ENCODE measurements around the gene GALNT18.

DNA sequence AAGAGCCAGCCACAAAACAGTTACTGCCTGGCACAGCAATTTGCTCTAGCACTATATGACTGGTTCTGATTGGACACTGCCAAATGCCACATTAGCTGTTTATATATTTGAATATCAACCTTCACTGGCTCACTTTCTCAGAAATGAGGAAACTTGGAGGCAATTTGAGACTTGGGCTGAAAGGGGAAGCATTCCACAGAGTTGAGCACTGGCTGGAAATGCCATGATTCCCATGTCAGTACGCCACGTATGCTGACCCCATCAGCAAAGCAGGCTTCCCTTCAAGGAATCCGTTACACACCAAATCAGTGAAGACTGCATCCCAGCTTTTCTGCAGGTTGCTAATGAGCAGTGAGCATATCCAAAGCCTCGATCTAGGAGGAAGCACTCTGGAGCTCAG lies 34.7 kb downstream of the GALNT18 start:
- TF ChIP-seq, protein P1, sequence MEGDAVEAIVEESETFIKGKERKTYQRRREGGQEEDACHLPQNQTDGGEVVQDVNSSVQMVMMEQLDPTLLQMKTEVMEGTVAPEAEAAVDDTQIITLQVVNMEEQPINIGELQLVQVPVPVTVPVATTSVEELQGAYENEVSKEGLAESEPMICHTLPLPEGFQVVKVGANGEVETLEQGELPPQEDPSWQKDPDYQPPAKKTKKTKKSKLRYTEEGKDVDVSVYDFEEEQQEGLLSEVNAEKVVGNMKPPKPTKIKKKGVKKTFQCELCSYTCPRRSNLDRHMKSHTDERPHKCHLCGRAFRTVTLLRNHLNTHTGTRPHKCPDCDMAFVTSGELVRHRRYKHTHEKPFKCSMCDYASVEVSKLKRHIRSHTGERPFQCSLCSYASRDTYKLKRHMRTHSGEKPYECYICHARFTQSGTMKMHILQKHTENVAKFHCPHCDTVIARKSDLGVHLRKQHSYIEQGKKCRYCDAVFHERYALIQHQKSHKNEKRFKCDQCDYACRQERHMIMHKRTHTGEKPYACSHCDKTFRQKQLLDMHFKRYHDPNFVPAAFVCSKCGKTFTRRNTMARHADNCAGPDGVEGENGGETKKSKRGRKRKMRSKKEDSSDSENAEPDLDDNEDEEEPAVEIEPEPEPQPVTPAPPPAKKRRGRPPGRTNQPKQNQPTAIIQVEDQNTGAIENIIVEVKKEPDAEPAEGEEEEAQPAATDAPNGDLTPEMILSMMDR (IDR thresholded peaks at IDR 0.05; ENCODE audit: poor library complexity, severe bottlenecking) = no peak
- TF ChIP-seq EZH2 (IDR thresholded peaks at IDR 0.05; ENCODE audit: borderline replicate concordance, insufficient read depth, low read length, poor library complexity, severe bottlenecking) (no peak), RAD21 (conservative IDR thresholded peaks at IDR 0.05) (no peak)

Data from neural cell (in vitro differentiated cells).